ENCODE measurements around the gene MYL7.

Gene MYL7

DNA sequence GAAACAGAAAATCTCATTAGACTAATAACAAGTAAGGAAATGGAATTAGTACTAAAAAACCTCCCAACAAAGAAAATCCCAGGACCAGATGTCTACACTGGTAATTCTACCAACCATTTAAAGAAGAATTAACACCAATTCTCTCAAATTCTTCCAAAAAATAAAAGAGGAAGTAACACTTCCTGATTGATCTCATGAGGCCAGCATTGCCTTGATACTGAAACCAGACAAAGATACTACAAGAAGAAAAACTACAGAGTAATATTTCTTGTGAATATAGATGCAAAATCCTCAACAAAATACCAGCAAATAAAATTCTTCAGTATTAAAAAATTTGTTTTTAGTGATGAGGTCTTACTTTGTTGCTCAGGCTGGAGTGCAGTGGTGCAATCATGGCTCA lies 26.8 kb upstream of the MYL7 start:
- DNase-seq = no peak

DNA sequence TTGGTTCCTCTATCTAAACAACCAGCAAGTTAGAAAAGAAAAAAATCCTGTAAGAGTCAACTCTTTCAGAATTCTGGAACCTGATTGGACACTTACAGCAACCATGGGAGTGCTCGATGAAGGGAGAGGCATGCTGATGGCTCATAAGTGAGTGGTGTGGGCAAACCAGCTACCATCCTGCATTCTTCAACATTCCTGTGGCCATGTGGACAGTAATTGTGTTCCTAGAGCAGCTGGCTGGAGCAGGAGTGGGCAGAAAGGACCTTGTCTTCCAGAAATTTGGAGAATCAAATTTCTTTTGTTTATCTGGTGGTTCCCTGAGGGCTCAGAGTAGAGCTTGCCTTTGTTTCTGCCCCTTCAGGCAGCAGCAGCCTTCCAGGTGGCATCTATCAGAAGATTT lies 22.5 kb upstream of the MYL7 start:
- no peak for DNase-seq

DNA sequence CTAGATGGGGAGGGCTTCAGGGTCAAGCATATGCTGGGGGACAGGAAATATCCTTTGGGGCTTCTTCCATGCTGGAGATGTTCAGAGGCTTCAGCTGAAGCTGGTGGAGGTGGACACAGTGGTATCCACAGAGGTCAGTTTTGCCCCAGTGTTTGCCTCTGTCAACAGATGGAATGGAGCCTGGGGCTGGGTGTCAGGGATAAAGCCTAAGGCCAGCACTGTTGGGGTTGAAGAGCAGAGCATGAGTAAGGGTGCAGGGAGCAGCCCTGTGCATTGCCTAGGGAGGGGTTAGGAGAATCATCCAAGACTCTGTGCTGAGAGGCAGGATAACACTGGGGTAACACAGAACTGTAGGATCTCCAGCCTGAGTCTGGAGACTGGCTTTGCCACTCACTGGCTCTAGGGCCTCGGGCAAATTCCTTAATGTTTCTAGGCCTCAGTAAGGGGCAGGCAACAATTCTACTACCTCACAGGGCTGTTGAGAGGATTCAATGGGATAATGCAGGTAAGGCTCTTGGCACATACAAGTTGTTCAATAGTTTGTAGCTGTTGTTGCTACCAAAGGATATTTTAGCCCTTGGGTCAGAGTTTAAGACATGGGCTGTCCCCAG lies 21.8 kb upstream of the MYL7 start:
- DNase-seq = no peak

DNA sequence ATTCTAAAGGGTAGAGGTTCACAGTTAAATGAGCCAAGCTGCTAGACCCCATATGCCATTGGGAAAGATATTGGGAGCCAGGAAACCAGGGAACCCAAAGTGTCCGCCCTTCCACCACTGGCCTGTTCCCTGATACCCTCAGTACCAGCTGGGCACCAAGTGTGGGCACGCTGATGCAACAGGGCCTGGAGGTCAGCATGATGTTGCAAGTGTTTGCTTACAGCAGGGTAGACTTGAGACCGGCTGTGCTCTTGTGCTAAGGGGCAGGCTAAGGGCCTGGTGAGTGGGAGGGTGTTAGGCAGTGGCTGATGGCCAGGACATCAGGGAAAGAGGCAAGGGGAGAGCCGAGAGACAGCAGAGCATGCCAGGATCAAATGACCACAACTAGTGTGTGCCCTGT lies 21.0 kb upstream of the MYL7 start:
- no peak for DNase-seq

DNA sequence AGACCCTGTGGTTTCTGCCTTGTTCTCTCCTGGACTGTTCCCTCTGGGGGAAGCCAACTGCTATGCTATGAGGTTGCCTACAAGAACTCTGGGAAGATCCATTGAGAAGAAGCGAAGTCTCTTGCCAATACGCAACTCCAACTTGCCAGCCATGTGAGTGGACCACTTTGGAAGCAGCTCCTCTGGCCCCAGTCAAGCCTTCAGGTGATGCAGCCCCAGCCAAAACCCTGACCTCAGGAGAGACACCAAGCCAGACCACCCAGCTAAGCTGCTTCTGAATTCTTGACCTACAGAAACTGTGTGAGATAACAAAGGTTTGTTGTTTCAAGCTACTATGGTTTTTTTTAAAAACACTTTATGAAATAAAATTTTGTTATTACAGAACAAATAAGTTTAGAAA lies 20.2 kb upstream of the MYL7 start:
- no peak for DNase-seq

DNA sequence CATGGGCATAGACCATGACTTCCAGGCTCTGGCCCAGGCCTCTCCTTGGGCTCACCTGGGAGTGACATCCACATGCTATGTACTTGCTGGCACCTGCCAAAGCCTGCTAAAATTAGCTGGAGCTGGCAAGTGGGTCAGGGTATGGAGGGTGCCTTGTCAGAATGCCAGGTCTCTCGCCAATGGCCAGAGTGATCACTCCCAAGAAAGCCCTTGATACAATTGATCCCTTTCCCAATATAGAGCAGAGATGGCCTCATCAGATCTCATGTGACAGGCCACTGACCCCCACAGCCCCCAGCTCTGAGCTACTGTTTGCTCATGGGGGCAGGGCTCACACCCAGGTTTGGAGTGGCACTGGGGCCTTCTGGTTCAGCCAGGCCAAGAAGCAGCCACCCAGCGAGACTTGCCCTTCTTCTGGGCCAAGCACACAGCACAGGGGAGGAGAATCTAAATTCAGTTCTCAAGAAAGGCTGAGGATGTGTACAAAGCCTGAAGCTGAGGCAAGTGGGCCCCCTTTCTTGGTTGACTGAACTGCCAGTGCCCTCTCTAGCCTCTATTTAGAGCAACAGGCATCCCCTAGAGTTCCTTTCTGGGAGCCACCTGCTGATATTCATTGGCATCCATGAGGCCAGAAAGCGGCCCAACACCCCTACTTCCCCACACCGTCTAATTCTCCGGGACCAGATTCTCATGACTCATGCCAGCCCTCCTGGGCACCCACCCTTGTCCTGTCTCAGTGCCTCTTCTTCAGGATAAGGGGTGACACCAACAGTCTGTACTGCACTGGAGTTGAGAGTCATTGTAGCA lies 18.9 kb upstream of the MYL7 start:
- no peak for DNase-seq

DNA sequence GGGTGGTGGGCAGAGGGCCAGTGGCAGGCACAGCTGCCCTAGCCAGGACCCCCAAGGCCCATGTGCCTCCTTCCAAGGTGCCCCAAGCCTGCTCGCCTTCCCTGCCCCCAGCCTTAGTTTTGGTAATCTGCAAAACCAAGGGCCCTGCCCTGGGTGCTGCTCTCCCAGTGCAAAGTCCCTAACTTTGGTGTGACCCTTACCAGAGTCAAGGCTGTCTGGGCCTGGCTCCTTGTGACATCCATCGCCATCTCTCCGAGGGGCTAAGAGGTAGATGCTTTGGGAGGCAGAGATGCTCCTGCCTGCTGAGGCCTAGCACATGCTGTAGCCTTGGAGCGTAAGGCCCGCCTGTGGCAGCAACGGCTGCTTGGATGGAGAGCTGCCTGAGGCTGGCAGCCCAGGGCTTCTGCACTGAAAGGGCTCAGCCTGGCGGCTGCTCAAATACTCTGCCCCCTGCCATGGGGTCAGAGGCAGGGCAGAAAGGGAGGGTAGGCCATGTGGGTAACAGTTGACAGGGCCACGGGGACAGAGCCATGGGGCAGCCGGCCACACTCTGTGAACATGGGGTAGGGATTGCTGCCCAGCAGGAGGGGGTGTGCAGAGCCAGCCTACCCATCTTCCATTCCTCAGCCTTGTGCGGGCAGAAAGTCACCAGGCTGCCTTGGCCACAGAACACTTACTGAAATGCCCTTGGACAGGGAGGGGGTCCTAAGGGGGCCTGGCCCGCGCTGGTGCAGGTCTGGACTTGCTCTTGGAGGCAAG lies 17.9 kb upstream of the MYL7 start:
- DNase-seq = no peak

DNA sequence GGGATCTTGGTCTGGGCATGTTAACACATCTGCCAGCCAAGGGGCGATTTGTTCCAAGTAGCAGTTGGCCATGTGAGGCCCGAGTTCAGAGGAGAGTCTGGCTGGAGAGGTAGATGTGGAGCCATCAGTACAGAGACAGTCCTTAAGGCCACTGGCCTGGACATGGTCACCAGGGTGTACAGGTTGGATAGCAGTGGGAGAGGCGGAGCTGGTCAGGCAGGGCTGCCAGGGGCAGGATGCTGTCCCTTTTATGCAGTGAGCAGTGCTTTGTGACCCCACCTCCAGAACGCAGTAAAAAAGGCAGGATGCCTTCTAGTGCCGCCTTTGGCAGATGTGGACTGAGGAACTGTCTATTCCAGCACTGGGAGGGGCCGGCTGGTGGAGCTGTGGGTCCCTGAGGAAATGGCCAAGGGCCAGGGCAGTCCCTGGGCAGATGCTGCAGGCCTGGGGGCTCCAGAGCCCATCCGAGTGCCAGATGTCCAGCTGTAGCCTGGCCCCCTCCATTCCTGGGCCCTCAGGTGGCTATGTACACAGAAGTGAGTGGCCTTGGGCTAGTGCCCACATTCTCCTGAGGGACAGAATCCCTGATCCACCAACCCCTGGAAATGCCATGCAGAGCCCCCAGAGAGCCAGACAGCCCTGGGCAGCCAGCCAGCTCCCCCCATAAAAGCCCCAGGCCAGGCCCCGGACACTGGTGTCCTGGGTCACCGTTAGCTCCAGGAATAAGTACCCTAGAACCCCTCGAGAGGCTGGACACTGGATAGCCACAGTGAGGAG lies 17.2 kb upstream of the MYL7 start:
- no peak for DNase-seq

DNA sequence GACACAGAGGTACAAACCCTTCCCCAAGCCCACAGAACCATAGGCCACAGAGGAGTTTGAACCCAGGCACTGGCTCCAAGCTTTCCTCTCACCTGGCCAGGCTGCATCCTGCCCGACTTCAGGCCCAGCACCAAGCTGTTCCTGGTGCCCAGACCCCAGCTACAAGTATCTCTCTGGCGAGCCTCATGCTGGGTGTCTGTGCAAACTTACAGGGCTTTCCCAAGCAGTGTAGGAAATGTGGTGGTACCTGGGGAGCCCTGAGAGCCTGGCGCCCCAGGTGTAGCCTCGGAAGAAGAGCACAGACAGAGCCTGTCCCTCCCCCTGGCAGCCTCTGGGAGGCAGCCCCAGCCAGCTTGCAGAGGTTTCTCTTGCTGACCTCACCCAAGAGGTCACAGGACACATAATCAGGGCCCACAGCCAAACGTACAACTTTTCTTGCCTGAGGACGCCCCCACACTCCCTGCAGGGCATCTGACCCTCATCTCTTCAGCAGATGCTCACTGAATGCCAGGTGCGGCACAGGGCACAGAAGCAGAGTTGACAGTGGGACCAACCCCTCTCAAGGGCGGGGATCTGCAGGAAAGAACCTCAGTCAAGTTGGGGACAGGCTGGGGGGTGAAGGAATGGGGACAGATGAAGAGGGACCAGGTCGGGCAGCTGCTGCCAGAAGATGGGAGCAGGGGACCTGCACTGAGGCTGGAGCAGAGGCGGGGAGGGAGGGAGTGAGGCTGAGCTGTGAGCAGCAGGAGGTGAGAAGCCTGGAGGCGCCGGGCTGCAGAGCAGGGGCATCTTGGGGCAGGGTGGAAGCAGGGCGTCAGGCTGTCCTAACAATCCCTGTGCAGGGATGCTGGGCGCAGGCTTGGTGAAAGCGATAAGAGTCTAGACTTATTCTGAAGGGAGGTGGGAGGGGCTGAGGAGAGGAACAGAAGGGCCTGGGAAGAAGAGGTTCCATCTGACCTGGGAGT lies 16.3 kb upstream of the MYL7 start:
- no peak for DNase-seq

DNA sequence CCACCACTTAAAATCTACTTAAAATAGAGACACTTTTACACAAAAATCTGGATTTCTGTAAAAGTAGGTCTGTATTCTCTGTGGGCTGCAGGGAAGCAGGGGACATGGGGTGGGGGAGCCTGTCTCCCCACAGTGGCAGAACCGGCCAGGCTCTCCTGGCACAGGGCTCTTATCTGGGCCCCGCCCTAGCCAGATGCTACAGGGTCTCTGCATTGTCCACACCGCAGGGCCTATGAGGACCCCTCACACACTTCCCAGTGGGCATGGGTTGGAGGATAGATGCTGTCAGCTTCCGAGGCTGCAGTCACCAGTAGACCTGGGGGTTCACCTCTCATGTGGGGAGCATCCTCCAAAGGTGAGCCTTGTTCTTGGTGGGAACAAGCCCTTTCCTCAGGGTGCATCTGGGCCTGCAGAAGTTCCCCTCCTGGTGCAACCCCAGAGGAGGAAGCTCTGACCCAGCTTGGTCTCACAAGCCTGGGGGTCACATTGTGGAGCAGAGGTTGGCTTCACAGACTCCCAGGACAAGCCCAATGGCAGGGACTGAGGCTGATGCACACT lies 15.4 kb upstream of the MYL7 start:
- no peak for DNase-seq

DNA sequence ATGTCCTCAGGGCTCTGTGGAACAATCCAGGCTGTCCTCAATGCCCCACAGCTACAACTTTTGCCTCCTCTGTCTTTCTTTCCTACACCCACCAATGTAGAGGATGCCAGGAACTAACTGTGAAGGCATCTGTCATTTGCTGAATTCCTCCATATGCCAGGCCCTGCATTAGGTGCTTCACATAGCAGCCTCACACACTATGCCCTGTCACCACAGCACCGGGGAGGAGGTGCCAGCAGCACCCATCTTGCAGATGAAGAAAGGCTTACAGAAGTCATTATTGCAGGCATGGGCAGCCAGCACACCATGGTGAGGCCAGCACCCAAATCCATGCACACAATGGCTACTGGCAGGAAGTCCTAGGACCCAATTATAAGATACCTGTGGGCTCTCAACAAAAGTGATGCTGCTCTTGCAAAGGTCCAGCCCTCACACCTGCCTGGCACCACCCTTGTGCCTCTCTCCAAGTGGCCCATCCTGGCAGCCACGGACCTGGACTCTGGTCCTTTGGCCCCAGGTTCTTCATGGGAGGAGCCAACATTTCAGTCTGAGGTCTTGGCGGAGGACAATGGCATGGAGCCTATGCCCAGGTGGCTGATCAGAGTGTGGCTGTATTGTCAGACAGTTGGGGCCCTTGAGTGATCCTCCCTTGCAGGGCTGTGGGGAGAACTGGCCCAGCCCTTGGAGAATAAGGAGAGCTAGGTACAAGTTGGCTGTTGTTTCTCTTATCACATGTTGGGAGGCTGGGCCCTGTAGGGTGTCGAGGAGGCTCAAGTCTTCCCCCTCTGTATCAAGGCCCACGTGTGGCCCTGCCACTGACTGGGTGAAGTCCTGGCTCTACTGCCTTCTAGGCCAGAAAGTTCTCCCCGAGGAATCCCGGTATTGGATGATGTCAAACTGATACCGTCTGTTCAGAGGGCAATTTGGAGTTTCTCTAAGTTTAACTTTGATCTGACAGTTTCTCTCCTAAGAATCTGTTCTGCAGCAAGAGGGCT lies 14.4 kb upstream of the MYL7 start:
- no peak for DNase-seq

DNA sequence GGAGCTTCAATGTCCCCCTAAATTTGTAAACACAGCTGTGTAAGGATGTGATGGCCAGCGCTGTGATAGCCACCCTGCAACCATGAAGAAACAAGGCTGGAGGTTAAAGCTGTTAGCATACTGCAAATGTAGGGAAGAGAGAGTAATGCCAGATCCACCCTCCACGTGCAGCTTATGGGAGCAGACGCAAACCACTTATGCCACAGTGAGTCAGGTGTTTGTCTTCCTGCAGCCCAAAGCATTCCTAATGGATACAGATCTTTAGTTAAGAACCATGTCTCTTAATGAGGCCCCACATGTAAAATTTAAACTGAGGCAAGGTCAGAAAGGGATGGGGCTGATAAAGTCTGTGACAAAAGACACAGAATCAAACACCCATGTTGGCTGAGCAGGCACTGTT lies 13.6 kb upstream of the MYL7 start:
- DNase-seq = no peak

DNA sequence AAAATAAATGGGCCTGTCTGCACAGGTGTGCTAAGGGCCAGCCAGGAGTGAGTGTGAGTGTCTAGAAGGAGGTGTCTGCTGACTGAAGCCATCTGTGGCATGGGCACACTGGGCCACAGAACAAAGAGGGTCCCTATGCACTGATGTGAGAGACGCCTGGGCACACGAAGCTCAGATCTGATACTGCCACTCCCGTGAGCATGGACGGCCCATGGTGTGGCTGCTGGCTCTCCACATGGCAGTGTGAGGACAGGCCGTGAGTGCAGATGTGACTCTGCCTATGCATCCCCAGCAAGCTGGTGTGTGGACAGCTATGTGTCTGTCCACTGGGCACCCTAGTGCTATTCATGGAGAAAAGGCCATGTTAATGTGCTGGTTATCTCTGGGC lies 12.8 kb upstream of the MYL7 start:
- DNase-seq = no peak

DNA sequence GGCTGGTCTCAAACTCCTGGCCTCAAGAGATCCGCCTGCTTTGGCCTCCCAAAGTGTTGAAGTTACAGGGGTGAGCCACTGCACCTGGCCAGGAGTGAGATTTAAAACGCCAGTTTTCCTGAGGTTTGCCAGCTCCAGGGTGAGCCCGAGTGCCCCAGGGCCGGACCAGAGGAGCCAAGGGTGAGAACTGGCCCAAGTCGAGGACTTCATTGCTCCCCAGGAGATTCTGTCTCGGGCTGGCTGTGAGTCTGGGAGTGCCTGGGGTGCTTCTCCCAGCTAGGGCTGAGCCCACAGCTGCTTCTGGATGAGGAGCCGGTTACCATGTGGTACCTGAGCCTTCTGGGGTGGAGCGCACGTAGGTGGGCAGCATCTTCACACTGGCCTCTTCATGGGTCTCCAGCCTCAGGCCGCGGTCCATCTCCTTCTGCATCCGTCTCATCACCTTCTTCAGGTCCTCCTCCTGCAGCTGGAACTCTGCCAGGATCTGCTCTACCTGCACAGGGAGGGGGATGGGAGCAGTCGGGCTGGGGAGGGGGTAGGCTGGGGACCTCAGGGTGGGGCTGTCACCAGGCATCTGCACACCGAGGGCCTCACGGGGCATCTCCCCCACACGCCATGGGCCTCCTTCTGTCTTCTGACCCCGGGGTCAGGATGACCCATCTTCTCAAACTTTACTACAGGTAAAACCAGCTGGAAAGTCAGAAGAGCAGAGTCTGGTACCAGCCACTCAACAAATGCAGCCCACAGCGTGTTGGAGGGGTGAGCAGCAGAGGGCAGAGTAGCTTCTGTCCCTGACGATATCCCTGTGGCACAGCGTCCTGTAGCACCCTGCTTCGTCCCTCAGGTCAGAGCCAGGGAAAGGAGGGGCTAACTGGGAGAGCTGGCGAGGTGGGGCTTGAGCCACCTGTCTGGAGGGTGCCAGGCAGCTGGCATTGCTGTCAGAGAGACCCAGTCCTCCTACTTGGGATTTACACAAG lies 12.1 kb upstream of the MYL7 start:
- DNase-seq = peak in 1 of 2 experiments; percentile 19

DNA sequence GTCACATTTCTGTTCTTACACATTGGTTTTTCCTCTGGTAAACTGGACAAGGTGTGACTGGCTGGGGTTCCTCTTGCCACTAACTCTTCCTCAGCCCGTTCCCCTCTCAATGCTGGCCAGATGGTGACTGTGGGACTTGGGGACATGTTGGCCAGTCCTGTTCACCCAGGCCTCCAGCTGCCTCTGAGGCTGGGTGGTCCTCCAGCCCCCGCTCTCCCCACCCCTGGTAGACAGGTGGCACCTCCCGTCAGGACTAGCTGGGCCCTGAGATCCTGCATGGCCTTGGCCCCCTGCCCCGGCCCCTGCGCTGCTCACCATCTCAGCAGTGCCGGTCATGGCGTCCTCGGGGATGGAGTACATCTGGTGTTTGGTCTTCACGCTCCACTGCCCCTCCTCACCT lies 10.8 kb upstream of the MYL7 start:
- no peak for DNase-seq

DNA sequence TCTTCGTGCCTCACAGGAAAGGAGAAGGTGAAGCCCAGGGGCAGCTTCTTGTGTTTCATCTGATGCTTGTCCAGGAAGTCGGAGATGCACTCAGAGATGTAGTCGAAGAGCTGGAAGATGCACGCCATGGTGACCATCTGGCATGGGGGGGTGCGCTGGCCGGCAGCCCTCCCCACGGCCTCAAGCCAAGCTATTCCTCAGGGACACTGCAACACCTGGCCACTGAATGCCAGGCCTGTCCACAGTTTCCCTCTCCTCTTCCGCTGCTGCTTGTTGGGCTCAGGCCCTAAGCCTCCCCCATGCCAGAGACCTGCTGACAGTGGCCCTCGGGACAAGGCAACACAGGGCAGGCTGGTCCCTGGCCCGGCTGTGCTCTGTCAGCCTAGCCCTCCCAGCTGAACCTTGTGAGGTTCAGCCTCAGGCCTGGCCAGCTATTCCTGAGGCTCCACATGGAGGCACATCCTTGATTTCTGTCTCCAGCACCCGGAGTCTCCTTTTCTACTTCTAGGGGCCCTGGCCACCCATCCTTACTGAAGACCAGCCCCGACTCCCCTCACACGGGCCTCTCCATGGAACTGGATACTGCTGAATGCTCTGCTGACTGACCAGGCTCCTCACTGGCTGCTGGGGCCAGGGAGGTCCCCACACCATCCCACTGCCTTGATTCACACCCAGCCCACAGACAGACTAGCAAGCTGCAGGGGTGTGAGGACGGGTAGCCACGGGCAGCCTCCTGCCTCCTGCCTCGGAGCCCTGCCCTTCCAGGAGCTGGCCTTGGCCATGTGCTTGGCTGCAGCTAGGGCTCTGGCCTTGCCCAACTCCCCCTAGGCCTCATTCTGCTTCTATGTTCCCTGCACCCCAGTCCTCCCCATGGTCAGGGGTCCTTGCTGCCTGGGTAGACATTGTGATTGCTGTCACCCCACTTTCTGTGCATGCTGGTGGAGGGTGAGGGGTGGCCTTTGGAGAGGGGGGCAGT lies 10.1 kb upstream of the MYL7 start:
- no peak for DNase-seq

DNA sequence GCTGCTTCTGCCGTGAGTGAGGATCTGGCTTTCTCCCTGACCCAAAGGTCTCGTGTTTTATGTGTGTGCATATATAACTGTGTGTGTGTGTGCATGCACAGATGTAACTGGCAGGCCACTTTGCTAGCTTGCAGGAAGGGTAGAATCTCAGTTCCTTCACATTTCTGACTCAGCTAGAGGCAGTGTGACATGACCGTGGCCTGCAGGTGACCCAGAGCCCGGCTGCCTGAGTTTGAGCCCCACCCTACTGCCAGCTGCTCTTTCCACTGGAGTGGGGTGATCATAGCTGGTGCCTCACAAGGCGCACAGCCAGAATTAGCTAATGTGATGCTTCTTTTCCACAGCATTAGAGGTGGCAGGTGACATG lies 9.3 kb upstream of the MYL7 start:
- DNase-seq = no peak
